Prostate gland (tissue), 2 donors: Measurements from ENCODE around the gene SLIT3. TPM values are rescaled to one million over a fixed set of nuclear protein-coding genes. Genes with fewer than 3 reads are reported as not detected.

Experiments used
- DNase-seq: peaks from one replicate; pipeline ENCODE4 v3.0.0-alpha.2; 2019; ENCODE audit warnings: low spot score
- H3K27ac ChIP-seq, 2 donors: fragments of 200-600 bp; sonication (generic); 2 replicates each; pipeline ENCODE4 v1.5.1; 2017 to 2019
- H3K27me3 ChIP-seq: fragments of 200-600 bp; sonication (generic); replicated peaks from 2 replicates; pipeline ENCODE4 v1.5.1; 2019; ENCODE audit not compliant: insufficient read depth
- H3K36me3 ChIP-seq, 2 donors: fragments of 200-600 bp; sonication (generic); 1 replicate in 1 of 2; 2 replicates in 1 of 2; pipeline versions ENCODE4 v1.5.1 to v1.8.1; 2017 to 2019
- H3K4me1 ChIP-seq: fragments of 200-600 bp; sonication (generic); replicated peaks from 2 replicates; pipeline ENCODE4 v1.5.1; 2019
- H3K4me3 ChIP-seq, 2 donors: fragments of 200-600 bp; sonication (generic); 2 replicates each; pipeline ENCODE4 v1.5.1; 2017 to 2019
- H3K9me3 ChIP-seq: fragments of 200-600 bp; sonication (generic); 2 replicates; pipeline ENCODE4 v1.5.1; 2017
- POLR2A ChIP-seq: fragments of 450-650 bp; IDR thresholded peaks from one replicate; pipeline ENCODE4 v1.6.1; 2016; ENCODE audit warnings: antibody characterized with exemption, mild to moderate bottlenecking
- POLR2AphosphoS5 ChIP-seq: sonication (generic); formaldehyde crosslinking; IDR thresholded peaks from one replicate; pipeline ENCODE4 v1.6.1; 2017; ENCODE audit warnings: antibody characterized with exemption
- WGBS: methylation state at CpG from one replicate; pipeline ENCODE4 v1.1.5; 2018; 5-methylcytosine and 5-hydroxymethylcytosine counted together
- intact Hi-C: fragments of 100-400 bp; cut with DNase I; formaldehyde crosslinking; loops from one replicate; pipeline ENCODE4 v1.14.2; 2022
- total RNA-seq, 2 donors: library from RNA; depleted of rRNA; stranded (reverse); fragments of >200 nt; gene quantifications; one replicate each; pipeline ENCODE4 v1.1.0, GENCODE V29; 2016
- TF ChIP-seq, protein P1 (sequence below), 4 experiments: fragments of 200-600 bp in 2 of 4; fragments of 450-650 bp in 2 of 4; sonication (generic) in 2 of 4; IDR thresholded peaks; 1 replicate in 3 of 4; 2 replicates in 1 of 4; pipeline ENCODE4 v1.5.1; 2016 to 2019; ENCODE audit warnings: antibody characterized with exemption in 4 of 4, mild to moderate bottlenecking in 2 of 4, moderate library complexity in 2 of 4

The SLIT3 gene
- total RNA-seq, 2 donors from 2014 or later: 8.3 TPM

DNA sequence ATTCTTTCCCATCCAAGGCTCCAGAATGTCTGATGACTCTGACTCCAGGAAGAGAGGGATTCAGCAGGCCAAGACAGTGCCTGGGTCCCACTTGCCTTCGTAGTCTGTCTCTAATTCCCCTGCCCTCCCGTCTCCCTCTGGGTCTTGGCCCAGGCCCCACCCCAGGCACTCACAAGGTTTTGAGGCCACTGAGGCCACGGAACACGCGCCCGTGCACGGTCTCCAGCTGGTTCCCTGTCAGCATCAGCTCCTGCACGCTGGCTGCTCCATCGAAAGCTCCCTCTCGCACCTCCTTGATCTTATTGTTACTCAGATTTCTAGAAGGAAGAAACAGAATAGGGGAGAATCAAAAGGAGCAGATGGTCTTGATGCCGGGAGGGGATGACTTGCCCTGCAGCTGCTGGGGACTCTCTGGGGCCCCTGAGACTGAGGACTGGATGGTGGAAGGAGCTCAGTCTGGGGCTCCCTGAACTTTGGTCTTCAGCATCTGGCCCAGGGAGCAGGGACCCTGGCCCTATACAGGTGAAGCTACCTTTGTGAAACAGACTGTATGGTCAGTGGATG is 547.2 kb downstream of the SLIT3 start:
- no peak for TF ChIP-seq POLR2AphosphoS5
- TF ChIP-seq POLR2A: no peak
- no peak for DNase-seq
- intact Hi-C loops: no loop called here

DNA sequence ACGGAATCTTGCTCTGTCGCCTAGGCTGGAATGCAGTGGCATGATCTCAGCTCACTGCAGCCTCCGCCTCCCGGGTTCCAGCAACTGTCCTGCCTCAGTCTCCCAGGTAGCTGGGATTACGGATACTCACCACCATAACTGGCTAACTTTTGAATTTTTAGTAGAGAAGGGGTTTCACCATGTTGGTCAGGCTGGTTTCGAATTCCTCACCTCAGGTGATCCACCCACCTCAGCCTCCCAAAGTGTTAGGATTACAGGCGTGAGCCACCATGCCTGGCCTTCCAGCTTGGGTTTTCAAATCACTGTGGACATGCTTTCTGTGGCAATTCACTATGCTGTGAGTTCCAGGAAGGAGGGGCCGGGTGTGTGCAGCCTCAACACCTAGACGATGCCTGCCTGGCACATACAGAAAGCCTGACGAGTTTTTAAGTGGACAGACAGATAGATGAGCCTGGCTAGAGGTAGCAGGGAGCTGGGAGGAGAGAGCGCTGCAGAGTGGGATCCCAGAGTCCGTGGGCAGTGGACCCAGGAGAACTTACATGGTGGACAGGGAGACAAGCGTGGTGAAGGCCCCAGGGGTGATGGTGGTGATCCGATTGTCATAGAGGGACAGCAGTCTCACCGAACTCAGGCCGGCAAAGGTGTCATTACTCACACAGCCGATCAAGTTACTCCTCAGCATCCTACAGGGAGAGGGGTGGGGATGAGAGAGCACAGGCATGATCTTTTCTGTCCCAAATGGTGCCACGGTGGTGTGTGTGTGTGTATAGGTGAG is 548.3 kb downstream of the SLIT3 start:
- H3K36me3 ChIP-seq: no peaks in the 10 kb centered on the region
- 87% methylated on average over 18 of the region's 18 CpGs for WGBS

More for the DNA sequence above, 547.2 kb downstream of the SLIT3 start:
- 90% methylated on average over 11 of the region's 11 CpGs for WGBS
- Histone ChIP-seq H3K27ac (no peak overlapping the region), H3K4me3 (no peak overlapping the region), H3K4me1 (no peaks in the 10 kb centered on the region), H3K36me3 (no peaks in the 10 kb centered on the region), H3K9me3 (no peaks in the 10 kb centered on the region), H3K27me3 (no peaks in the 10 kb centered on the region)

DNA sequence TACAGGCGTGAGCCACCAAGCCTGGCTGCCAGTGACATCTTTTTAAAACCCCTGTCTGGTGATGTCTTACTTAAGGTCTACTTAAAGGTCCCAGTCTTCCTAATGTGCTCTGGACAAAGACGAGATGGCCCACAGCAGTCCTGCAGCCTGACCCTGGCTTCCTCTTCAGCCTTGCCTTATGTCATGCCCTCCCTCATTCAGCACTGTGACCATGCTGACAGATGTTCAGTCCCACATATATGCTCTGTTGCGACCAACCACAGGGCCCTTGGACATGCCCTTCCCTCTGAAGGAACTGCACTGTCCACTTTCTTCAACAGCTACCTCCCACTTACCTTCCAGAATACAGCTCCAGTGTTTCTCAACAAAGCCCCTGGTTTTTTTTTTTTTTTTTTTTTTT is 548.9 kb downstream of the SLIT3 start:
- 96% methylated on average over 3 of the region's 3 CpGs for WGBS
- intact Hi-C loops: no loop called here
- no peaks in the 10 kb centered on the region for H3K36me3 ChIP-seq

More for the DNA sequence above, 548.3 kb downstream of the SLIT3 start:
- H3K4me3 ChIP-seq: no peak overlapping the region
- DNase-seq: no peak
- no peaks in the 10 kb centered on the region for H3K9me3 ChIP-seq
- no peaks in the 10 kb centered on the region for H3K4me1 ChIP-seq
- no peak overlapping the region for H3K27ac ChIP-seq
- no peak for TF ChIP-seq POLR2AphosphoS5
- TF ChIP-seq, protein P1, sequence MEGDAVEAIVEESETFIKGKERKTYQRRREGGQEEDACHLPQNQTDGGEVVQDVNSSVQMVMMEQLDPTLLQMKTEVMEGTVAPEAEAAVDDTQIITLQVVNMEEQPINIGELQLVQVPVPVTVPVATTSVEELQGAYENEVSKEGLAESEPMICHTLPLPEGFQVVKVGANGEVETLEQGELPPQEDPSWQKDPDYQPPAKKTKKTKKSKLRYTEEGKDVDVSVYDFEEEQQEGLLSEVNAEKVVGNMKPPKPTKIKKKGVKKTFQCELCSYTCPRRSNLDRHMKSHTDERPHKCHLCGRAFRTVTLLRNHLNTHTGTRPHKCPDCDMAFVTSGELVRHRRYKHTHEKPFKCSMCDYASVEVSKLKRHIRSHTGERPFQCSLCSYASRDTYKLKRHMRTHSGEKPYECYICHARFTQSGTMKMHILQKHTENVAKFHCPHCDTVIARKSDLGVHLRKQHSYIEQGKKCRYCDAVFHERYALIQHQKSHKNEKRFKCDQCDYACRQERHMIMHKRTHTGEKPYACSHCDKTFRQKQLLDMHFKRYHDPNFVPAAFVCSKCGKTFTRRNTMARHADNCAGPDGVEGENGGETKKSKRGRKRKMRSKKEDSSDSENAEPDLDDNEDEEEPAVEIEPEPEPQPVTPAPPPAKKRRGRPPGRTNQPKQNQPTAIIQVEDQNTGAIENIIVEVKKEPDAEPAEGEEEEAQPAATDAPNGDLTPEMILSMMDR (IDR thresholded peaks at IDR 0.05): no peak
- TF ChIP-seq POLR2A: no peak
- no peaks in the 10 kb centered on the region for H3K27me3 ChIP-seq
- intact Hi-C loops: no loop called here

DNA sequence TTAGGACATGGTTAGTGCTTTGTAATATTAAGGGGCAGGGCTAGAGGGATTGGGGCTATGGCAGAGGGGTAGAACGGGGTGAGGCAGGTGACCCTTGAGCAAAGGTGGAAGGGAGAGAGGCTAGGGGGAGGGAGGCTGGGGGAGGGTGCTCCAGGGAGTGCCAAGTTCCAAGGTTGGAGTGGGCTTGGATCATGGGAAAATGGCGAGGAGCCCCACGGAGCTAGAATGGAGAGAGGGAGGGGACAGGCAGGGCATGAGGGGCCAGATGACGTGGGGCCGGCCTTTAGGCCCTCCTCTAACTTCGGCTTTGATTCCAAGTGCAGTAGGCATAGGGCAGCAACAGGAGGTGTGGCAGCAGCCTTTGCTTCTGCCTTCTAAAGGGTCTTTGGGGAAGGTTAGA is 550.0 kb downstream of the SLIT3 start:
- no peak for TF ChIP-seq POLR2AphosphoS5
- no peaks in the 10 kb centered on the region for H3K9me3 ChIP-seq
- H3K4me1 ChIP-seq: no peaks in the 10 kb centered on the region
- no peak for DNase-seq
- intact Hi-C loops: no loop called here
- H3K4me3 ChIP-seq: no peak overlapping the region
- WGBS: 87% methylated on average over 6 of the region's 6 CpGs
- H3K36me3 ChIP-seq: no peaks in the 10 kb centered on the region
- H3K27ac ChIP-seq: no peak overlapping the region
- no peaks in the 10 kb centered on the region for H3K27me3 ChIP-seq

More for the DNA sequence above, 548.9 kb downstream of the SLIT3 start:
- no peak overlapping the region for H3K4me3 ChIP-seq
- H3K4me1 ChIP-seq: no peaks in the 10 kb centered on the region
- H3K27me3 ChIP-seq: no peaks in the 10 kb centered on the region
- DNase-seq: no peak
- TF ChIP-seq, protein P1 (IDR thresholded peaks at IDR 0.05): no peak
- TF ChIP-seq POLR2AphosphoS5 (no peak), POLR2A (no peak)
- no peaks in the 10 kb centered on the region for H3K9me3 ChIP-seq
- no peak overlapping the region for H3K27ac ChIP-seq

DNA sequence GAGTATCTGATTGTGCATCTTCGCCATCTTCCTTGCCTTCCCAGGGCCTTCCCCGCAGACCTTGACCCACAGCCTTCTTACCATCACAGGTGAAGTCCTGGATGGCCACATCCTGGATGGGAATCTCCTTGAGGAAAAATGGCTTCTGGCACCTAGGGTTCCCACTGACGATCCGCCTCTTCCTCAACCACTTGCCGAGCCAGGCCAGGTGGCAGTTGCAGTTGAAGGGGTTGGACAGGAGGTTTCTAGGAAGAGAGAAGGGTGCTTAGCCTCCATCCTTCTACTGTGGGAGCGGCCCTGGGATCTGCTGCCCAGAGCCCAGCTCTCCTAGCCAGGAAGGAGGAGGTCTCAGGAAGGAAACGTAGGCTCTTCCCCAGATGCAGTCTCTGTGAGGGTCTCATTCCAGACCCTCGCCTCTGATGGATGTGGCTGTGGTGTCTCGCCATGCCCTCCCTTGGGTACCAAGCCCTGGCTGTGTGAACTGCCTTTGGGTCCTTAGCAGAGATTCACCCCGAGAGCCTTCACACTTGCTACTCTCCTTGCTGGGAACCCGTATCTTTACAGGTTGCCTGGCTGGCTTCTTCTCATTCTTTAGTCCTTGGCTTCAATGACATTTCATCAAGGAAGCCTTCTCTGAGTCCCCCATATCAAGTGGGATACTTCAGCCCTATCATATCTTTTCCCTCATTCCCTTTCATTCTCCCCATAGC is 551.4 kb downstream of the SLIT3 start:
- no peak for TF ChIP-seq POLR2AphosphoS5
- TF ChIP-seq, protein P1 (IDR thresholded peaks at IDR 0.05): no peak
- TF ChIP-seq POLR2A: no peak
- Histone ChIP-seq H3K27ac (no peak overlapping the region), H3K27me3 (no peaks in the 10 kb centered on the region), H3K9me3 (no peaks in the 10 kb centered on the region), H3K36me3 (no peaks in the 10 kb centered on the region), H3K4me3 (no peak overlapping the region), H3K4me1 (no peaks in the 10 kb centered on the region)
- no peak for DNase-seq
- intact Hi-C loops: no loop called here
- WGBS: 92% methylated on average over 11 of the region's 11 CpGs
